HepG2 (cell line): ENCODE measurements around the gene MYL9. TPM values are rescaled to one million over a fixed set of nuclear protein-coding genes. Genes with fewer than 3 reads are reported as not detected.

Experiments used
- ATAC-seq: fragments of 200-7000 bp; cut with Tn5 transposase; 3 replicates; pipeline ENCODE4 v1.9.1; 2020; ENCODE audit warnings: mild to moderate bottlenecking, moderate library complexity
- BruUV-seq: library from RNA; stranded (reverse); fragments of 400-500 nt; replicated peaks from 2 replicates; lab custom pipeline; 2021; lab: Mats Ljungman, UMichigan
- CTCF ChIA-PET: fragments of 300-600 bp; formaldehyde crosslinking; extraction: SDS; loops from one replicate; lab custom pipeline; 2021; ENCODE audit warnings: low total read pairs, inconsistent platforms, low intra/inter-chr PET ratio; lab: Yijun Ruan, JAX
- POLR2A ChIA-PET: fragments of 350-600 bp; sonication (Branson Sonifier 250); formaldehyde crosslinking; loops from one replicate; lab custom pipeline; 2020; ENCODE audit warnings: antibody characterized with exemption, inconsistent platforms; lab: Yijun Ruan, JAX
- DNase-seq: peaks from one replicate; pipeline ENCODE4 v3.0.0-alpha.2; 2015; ENCODE audit warnings: low spot score
- FAIRE-seq: peaks from 3 replicates; lab custom pipeline; 2011; peaks lifted over from hg19 to GRCh38; lab: Jason Lieb, UNC
- H2AFZ ChIP-seq: one replicate; pipeline ENCODE4 v1.6.1; 2011; ENCODE audit warnings: low read length, inconsistent platforms
- H3K27ac ChIP-seq: fragments of 300-600 bp; 3 replicates; pipeline ENCODE4 v1.8.0; 2011; ENCODE audit warnings: mixed run types, mild to moderate bottlenecking, mixed read lengths, low read length, inconsistent platforms; ENCODE audit not compliant: insufficient read depth; ENCODE audit errors: extremely low read length
- H3K27me3 ChIP-seq, 2 experiments: fragments of 200-600 bp in 1 of 2; 2 replicates in 1 of 2; 3 replicates in 1 of 2; pipeline versions ENCODE4 v1.6.0 to v1.8.0; 2011; ENCODE audit warnings: low read length in 2 of 2, mild to moderate bottlenecking in 2 of 2, moderate library complexity in 2 of 2, inconsistent platforms in 1 of 2; ENCODE audit not compliant: insufficient read depth in 2 of 2, control insufficient read depth in 1 of 2
- H3K36me3 ChIP-seq, 2 experiments: fragments of 200-600 bp in 1 of 2; replicated peaks in 1 of 2; 2 replicates in 1 of 2; 3 replicates in 1 of 2; pipeline versions ENCODE4 v1.5.1 to v1.8.0; 2011; ENCODE audit warnings: low read length in 2 of 2, inconsistent platforms in 1 of 2; ENCODE audit not compliant: insufficient read depth in 2 of 2, control insufficient read depth in 1 of 2
- H3K4me1 ChIP-seq: 2 replicates; pipeline ENCODE4 v1.5.1; 2012; ENCODE audit warnings: low read length, inconsistent platforms; ENCODE audit not compliant: insufficient read depth
- H3K4me2 ChIP-seq: 2 replicates; pipeline ENCODE4 v1.6.0; 2011; ENCODE audit warnings: low read depth, low read length, inconsistent platforms
- H3K4me3 ChIP-seq, 3 experiments: fragments of 200-600 bp in 1 of 3; sonication (generic), shearing (Covaris generic) in 1 of 3; replicated peaks in 1 of 3; 2 replicates each; pipeline ENCODE4 v1.5.1; 2011 to 2016; ENCODE audit warnings: low read length in 3 of 3, inconsistent platforms in 2 of 3, low read depth in 2 of 3, mild to moderate bottlenecking in 2 of 3, control low read depth in 1 of 3, mixed read lengths in 1 of 3; ENCODE audit not compliant: insufficient read depth in 1 of 3
- H3K79me2 ChIP-seq: one replicate; pipeline ENCODE4 v1.6.1; 2011; ENCODE audit warnings: low read length, inconsistent platforms; ENCODE audit not compliant: insufficient read depth
- H3K9ac ChIP-seq: 2 replicates; pipeline ENCODE4 v1.6.0; 2011; ENCODE audit warnings: mild to moderate bottlenecking, low read depth, low read length, inconsistent platforms; ENCODE audit not compliant: insufficient read depth
- H3K9me3 ChIP-seq: 2 replicates; pipeline ENCODE4 v1.5.1; 2012; ENCODE audit warnings: mild to moderate bottlenecking, low read length
- H4K20me1 ChIP-seq: 2 replicates; pipeline ENCODE4 v1.6.0; 2011; ENCODE audit warnings: inconsistent platforms, mild to moderate bottlenecking, low read length, moderate library complexity; ENCODE audit not compliant: insufficient read depth
- DZIP1 ChIP-seq: sonication (generic); formaldehyde crosslinking; IDR thresholded peaks from 2 replicates; pipeline ENCODE4 v1.5.0; 2020; ENCODE audit warnings: mild to moderate bottlenecking, missing genetic modification reagents
- EZH2 ChIP-seq: conservative IDR thresholded peaks from 2 replicates; pipeline ENCODE4 v1.6.1; 2012; ENCODE audit warnings: mild to moderate bottlenecking, low read depth, low read length, moderate library complexity
- FOXM1 ChIP-seq: sonication (generic); formaldehyde crosslinking; IDR thresholded peaks from 2 replicates; pipeline ENCODE4 v1.5.0; 2020; ENCODE audit warnings: missing genetic modification reagents
- GATAD1 ChIP-seq: IDR thresholded peaks from 2 replicates; pipeline ENCODE4 v1.6.1; 2016; ENCODE audit warnings: missing genetic modification reagents, missing compliant biosample characterization
- LBX2 ChIP-seq: sonication (generic); formaldehyde crosslinking; IDR thresholded peaks from 2 replicates; pipeline ENCODE4 v1.5.0; 2020; ENCODE audit warnings: missing genetic modification reagents, mild to moderate bottlenecking, borderline replicate concordance
- SAP130 ChIP-seq: IDR thresholded peaks from 2 replicates; pipeline ENCODE4 v1.6.1; 2016; ENCODE audit warnings: low read depth
- SOX5 ChIP-seq: IDR thresholded peaks from 2 replicates; pipeline ENCODE4 v1.6.1; 2016; ENCODE audit warnings: borderline replicate concordance
- TBX2 ChIP-seq: sonication (generic); formaldehyde crosslinking; IDR thresholded peaks from 2 replicates; pipeline ENCODE4 v1.5.0; 2020; ENCODE audit warnings: missing genetic modification reagents, mild to moderate bottlenecking, borderline replicate concordance
- ZBTB21 ChIP-seq: sonication (generic); formaldehyde crosslinking; IDR thresholded peaks from 2 replicates; pipeline ENCODE4 v1.4.0; 2020; ENCODE audit warnings: missing genetic modification reagents
- ZNF644 ChIP-seq: IDR thresholded peaks from 2 replicates; pipeline ENCODE4 v1.6.1; 2016; ENCODE audit warnings: low read depth
- WGBS: methylation state at CpG from one replicate; pipeline ENCODE4 v1.1.6; 2017; ENCODE audit warnings: low lambda C conversion rate; 5-methylcytosine and 5-hydroxymethylcytosine counted together
- in situ Hi-C: cut with HindIII; loops from 2 replicates; pipeline ENCODE4 v1.10.0; 2017; ENCODE audit warnings: low pct_unique_long_range_greater_than_20kb; ENCODE audit not compliant: extremely low pct_ligation_motif_present
- intact Hi-C: fragments of 100-400 bp; cut with micrococcal nuclease; formaldehyde crosslinking; loops from one replicate; pipeline ENCODE4 v1.10.0; 2022; ENCODE audit not compliant: unreplicated experiment
- polyA plus RNA-seq, 8 experiments: library from polyadenylated mRNA; depleted of rRNA in 3 of 8; stranded (reverse) in 7 of 8; unstranded in 1 of 8; fragments of >200 nt; fragmentation: Illumina TruSeq in 4 of 8; extraction: Trizol in 4 of 8; gene quantifications; 2 replicates each; pipeline versions ENCODE4 v1.2.1 to v1.2.3, GENCODE V29; 2011 to 2016; ENCODE audit warnings: low read depth in 4 of 8, missing spikeins in 1 of 8, mixed read lengths in 1 of 8; ENCODE audit not compliant: insufficient read depth in 1 of 8
- total RNA-seq, 5 experiments: library from RNA; depleted of rRNA; stranded (reverse); fragments of >200 nt; fragmentation: Illumina TruSeq; extraction: Trizol; gene quantifications; 2 replicates each; pipeline ENCODE4 v1.2.3, GENCODE V29; 2016; ENCODE audit warnings: low read depth in 1 of 5

MYL9 gene
- total and polyA plus RNA-seq, 2 of the 13 experiments (the other 11 are each of a cell fraction or from before 2014, with no cell fraction given) = 0.87 to 2.2 TPM

- H3K79me2 ChIP-seq = no peaks in the 10 kb centered on the region
- TF ChIP-seq SAP130 (CRISPR knock-in tag) = peak; percentile 18; the same call in 1 of the 2 replicates
- 0 out of 2 replicates have a peak, but pooled peaks have one; percentile 20 for TF ChIP-seq GATAD1 (CRISPR knock-in tag)
- 0 out of 2 replicates have a peak, but pooled peaks have one; percentile 18 for TF ChIP-seq LBX2 (CRISPR knock-in tag)
- TF ChIP-seq TBX2 = 0 out of 2 replicates have a peak, but pooled peaks have one; percentile 27
- 0 out of 2 replicates have a peak, but pooled peaks have one; percentile 6 for TF ChIP-seq SOX5 (CRISPR knock-in tag)
- 0 out of 2 replicates have a peak, but pooled peaks have one; percentile 23 for TF ChIP-seq DZIP1 (CRISPR knock-in tag)
- TF ChIP-seq ZBTB21 = peak; percentile 30; the same call in 1 of the 2 replicates
- TF ChIP-seq FOXM1 = no peak
- peak; percentile 86 for TF ChIP-seq ZNF644
- TF ChIP-seq EZH2 = no peak
These were observed 2.1 kb downstream of the MYL9 start for GRCh38 chr20:36543184-36544133.

More at GRCh38 chr20:36543184-36544133, 2.1 kb downstream of the MYL9 start:
- no peak overlapping the region for H2AFZ ChIP-seq
- no peaks in the 10 kb centered on the region; the same call in 1 of the 2 replicates for H4K20me1 ChIP-seq
- no peaks in the 10 kb centered on the region for H3K9me3 ChIP-seq
- ChIA-PET POLR2A (interaction anchor here (0.6 to 1.7 kb wide), 3 partner anchors 16 to 230 kb away, joined by 3 to 5 read pairs (median 4); partner anchors contain the start of genes DSN1 and RAB5IF), CTCF (interaction anchor here (1.1 kb wide), 1 partner anchor 49 kb away, joined by 3 read pairs; no protein-coding TSS in a partner anchor)
- FAIRE-seq (peak; percentile 79), ATAC-seq (peak; percentile 36), DNase-seq (no peak)
- H3K36me3 ChIP-seq = no peaks in the 10 kb centered on the region
- peaks cover 61% of the 10 kb centered on the region for H3K4me1 ChIP-seq
- peak overlapping the region; percentile 48 for H3K4me2 ChIP-seq
- peak overlapping the region in 1 of 3 experiments; percentile 11; a peak in 2 of 6 replicates for H3K4me3 ChIP-seq
- no TSS peak for BruUV-seq
- in situ Hi-C loops (no loop called here), intact Hi-C loops (no loop called here)
- no peak overlapping the region; the same call in 1 of the 2 replicates for H3K9ac ChIP-seq
- no peak overlapping the region for H3K27ac ChIP-seq
- H3K27me3 ChIP-seq = no peaks in the 10 kb centered on the region
- 58% methylated on average over 14 of the region's 14 CpGs for WGBS
